HFFc6 (cell line): ENCODE data around the gene ZNF296. TPM values are rescaled to one million over a fixed set of nuclear protein-coding genes. Genes with fewer than 3 reads are reported as not detected.

ENCODE experiments used
- DNase-seq: peaks from one replicate; pipeline ENCODE4 v3.0.0-alpha.2; 2018
- H3K27ac Mint-ChIP-seq: 2 replicates; pipeline ENCODE4 v1.8.0; 2020; ENCODE audit warnings: mild to moderate bottlenecking, mixed read lengths
- H3K27me3 Mint-ChIP-seq: 2 replicates; pipeline ENCODE4 v1.8.0; 2021; ENCODE audit warnings: mild to moderate bottlenecking, moderate library complexity, mixed read lengths; ENCODE audit not compliant: insufficient read depth
- H3K36me3 Mint-ChIP-seq: 2 replicates; pipeline ENCODE4 v1.8.0; 2021; ENCODE audit warnings: low read depth, mixed read lengths
- H3K4me1 Mint-ChIP-seq: 2 replicates; pipeline ENCODE4 v1.8.0; 2020; ENCODE audit warnings: low read depth, mixed read lengths
- H3K4me3 Mint-ChIP-seq: 2 replicates; pipeline ENCODE4 v1.8.0; 2020; ENCODE audit warnings: mild to moderate bottlenecking, moderate library complexity, mixed read lengths
- H3K9me3 Mint-ChIP-seq: 2 replicates; pipeline ENCODE4 v1.8.0; 2020; ENCODE audit warnings: mild to moderate bottlenecking, mixed read lengths
- CTCF ChIP-seq: fragments of 200-600 bp; sonication (generic); IDR thresholded peaks from 2 replicates; pipeline ENCODE4 v1.5.0; 2021; ENCODE audit warnings: antibody characterized with exemption, mild to moderate bottlenecking
- total RNA-seq, 6 experiments: library from RNA; stranded (reverse); fragmentation: NEBNext Ultra II Directional; extraction: Animal tissue kit (Norgen Biotek cat#: 25700); gene quantifications; 2 replicates in 1 of 6; 3 replicates in 5 of 6; pipeline ENCODE4 v1.2.3, GENCODE V29; 2021

ZNF296 gene
- total RNA-seq, 6 experiments from 2014 or later: 0.57 to 0.87 (median 0.65) TPM

GRCh38 chr19:45041125-45041524, 35.2 kb downstream of the ZNF296 start:
- DNase-seq: no peak
- peak overlapping the region; percentile 60 for H3K4me3 Mint-ChIP-seq
- no peak for TF ChIP-seq CTCF
- peaks cover 25% of the 10 kb centered on the region for H3K36me3 Mint-ChIP-seq
- peaks cover 23% of the 10 kb centered on the region for H3K4me1 Mint-ChIP-seq
- no peaks in the 10 kb centered on the region for H3K9me3 Mint-ChIP-seq
- H3K27me3 Mint-ChIP-seq: no peaks in the 10 kb centered on the region; the same call in 1 of the 2 replicates
- no peak overlapping the region for H3K27ac Mint-ChIP-seq

- peaks cover 23% of the 10 kb centered on the region for H3K4me1 Mint-ChIP-seq
- no peaks in the 10 kb centered on the region; the same call in 1 of the 2 replicates for H3K27me3 Mint-ChIP-seq
- peaks cover 19% of the 10 kb centered on the region for H3K36me3 Mint-ChIP-seq
- DNase-seq: no peak
- TF ChIP-seq CTCF: no peak
- H3K4me3 Mint-ChIP-seq: peak overlapping the region; percentile 92
- H3K9me3 Mint-ChIP-seq: no peaks in the 10 kb centered on the region
- no peak overlapping the region for H3K27ac Mint-ChIP-seq
These were observed 36.1 kb downstream of the ZNF296 start for GRCh38 chr19:45040059-45040771.

GRCh38 chr19:45038931-45039893, 37.1 kb downstream of the ZNF296 start, which contains the start of gene CLASRP:
Gene CLASRP (plus strand): TSS chr19:45039045. CDS start chr19:45040213, 1,168 bp downstream.
- peak; percentile 83 for DNase-seq
- H3K4me1 Mint-ChIP-seq: peaks cover 23% of the 10 kb centered on the region
- TF ChIP-seq CTCF: no peak; the same call in 1 of the 2 replicates
- no peaks in the 10 kb centered on the region; the same call in 1 of the 2 replicates for H3K27me3 Mint-ChIP-seq
- peak within 1 kb of the TSS; percentile 92 for H3K4me3 Mint-ChIP-seq
- H3K36me3 Mint-ChIP-seq: peaks cover 19% of the 10 kb centered on the region
- H3K27ac Mint-ChIP-seq: peak within 1 kb of the TSS; percentile 97
- H3K9me3 Mint-ChIP-seq: no peaks in the 10 kb centered on the region

- no peaks in the 10 kb centered on the region for H3K9me3 Mint-ChIP-seq
- no peak overlapping the region for H3K27ac Mint-ChIP-seq
- H3K4me1 Mint-ChIP-seq: peaks cover 23% of the 10 kb centered on the region
- no peak for TF ChIP-seq CTCF
- no peak for DNase-seq
- peaks cover 25% of the 10 kb centered on the region for H3K36me3 Mint-ChIP-seq
- no peak overlapping the region for H3K4me3 Mint-ChIP-seq
- H3K27me3 Mint-ChIP-seq: no peaks in the 10 kb centered on the region; the same call in none of the 2 replicates
These were observed 38.7 kb downstream of the ZNF296 start for GRCh38 chr19:45037393-45038169.

- Mint-ChIP-seq H3K36me3 (peaks cover 19% of the 10 kb centered on the region), H3K9me3 (no peaks in the 10 kb centered on the region)
These were observed 40.5 kb downstream of the ZNF296 start for GRCh38 chr19:45035755-45036154.

More at GRCh38 chr19:45035755-45036154, 40.5 kb downstream of the ZNF296 start:
- no peak for DNase-seq
- Mint-ChIP-seq H3K27ac (no peak overlapping the region), H3K4me3 (no peak overlapping the region), H3K27me3 (no peaks in the 10 kb centered on the region; the same call in none of the 2 replicates), H3K4me1 (peaks cover 12% of the 10 kb centered on the region)
- no peak for TF ChIP-seq CTCF
